ENCODE results near the gene CLDN5.

CLDN5 gene

DNA sequence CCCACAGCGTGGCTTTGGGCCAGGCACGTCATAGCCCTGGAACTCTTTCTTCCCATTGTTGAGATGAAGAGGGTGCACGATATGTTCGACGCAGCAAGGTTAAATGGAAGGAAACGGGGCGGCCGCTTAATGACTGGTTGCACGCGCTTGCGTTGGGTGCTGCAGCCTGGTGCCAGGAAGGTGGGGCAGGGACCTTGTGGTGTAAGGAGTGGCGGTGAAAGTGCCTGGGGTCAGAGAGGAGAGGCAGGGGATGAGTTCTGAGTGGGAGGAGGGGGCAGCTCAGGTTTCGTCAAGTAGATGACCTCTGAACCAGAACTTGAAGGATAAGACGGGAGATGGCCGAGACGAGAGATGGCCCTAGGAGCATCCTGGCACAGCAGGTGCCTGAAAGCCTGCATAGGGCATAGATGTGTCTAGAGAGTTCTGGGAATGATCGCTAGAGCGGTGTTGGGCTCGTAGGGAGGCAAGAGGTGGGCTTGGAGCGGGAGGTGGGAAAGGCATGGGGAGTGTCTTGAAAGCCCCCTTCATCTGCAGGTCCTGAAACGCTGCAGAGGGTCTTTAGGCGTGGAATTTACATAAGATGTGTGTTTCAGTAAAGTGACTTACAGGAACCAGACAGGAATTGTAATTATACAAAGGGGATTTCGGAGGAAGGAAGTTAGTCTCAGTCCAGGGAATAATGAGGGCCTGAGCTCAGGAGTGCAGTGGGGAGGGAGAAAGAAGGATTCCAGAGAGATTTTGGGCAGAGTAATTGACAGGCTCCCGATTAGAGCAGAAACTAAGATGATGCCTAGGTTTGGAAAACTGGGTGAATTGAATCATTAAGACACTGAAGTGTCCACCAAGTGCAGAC lies 43.2 kb upstream of the CLDN5 start:
- TF ChIP-seq, protein P1, sequence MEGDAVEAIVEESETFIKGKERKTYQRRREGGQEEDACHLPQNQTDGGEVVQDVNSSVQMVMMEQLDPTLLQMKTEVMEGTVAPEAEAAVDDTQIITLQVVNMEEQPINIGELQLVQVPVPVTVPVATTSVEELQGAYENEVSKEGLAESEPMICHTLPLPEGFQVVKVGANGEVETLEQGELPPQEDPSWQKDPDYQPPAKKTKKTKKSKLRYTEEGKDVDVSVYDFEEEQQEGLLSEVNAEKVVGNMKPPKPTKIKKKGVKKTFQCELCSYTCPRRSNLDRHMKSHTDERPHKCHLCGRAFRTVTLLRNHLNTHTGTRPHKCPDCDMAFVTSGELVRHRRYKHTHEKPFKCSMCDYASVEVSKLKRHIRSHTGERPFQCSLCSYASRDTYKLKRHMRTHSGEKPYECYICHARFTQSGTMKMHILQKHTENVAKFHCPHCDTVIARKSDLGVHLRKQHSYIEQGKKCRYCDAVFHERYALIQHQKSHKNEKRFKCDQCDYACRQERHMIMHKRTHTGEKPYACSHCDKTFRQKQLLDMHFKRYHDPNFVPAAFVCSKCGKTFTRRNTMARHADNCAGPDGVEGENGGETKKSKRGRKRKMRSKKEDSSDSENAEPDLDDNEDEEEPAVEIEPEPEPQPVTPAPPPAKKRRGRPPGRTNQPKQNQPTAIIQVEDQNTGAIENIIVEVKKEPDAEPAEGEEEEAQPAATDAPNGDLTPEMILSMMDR (IDR thresholded peaks at IDR 0.05; ENCODE audit: insufficient read depth, missing control alignments), result no peak

DNA sequence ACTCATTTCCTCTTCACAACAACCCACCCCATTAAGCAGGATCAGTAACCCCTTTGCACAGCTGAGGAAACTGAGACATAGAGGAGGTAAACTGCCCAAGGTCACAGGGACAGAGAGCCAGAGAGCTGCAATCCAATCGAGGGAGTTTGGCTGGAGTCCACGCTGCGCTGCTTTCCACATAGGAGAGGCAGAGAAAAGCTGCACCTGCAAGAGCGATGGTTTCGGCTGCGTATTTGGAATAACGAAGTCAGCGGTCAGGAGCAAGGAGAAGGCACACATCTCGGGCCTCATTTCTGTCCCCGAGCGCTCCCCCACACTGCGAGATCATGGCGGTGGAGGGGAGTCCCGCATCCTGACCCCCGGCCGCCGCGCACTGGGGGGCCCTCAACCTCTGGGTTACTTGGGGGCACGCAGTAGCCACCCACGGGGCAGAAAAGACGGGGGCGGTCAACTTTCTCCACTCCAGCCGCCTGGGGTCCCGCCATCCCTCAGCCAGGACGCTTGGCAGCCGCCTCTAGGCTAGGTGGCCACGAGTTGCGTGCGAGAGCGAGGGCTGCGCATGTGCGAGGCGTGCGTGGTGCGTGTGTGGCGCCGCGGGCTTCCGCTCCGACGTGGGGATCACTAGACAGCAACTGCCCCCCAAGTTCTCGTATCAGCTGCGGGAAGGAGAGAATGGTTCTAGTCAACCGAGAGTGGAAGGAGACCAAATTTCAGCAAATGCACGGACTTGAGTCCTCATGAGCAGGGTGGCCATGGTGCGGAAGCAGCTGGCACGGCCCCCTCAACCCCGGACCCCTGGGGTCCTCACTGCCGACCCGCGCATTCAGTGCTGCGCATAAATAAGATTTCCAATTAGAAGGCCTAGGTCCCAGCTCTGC lies 42.3 kb upstream of the CLDN5 start:
- DNase-seq (ENCODE audit: insufficient read length, low spot score) (no peak), FAIRE-seq (no peak)
- TF ChIP-seq, protein P1 (IDR thresholded peaks at IDR 0.05; ENCODE audit: insufficient read depth, missing control alignments), result no peak

More for the DNA sequence above, 43.2 kb upstream of the CLDN5 start:
- FAIRE-seq (no peak), DNase-seq (ENCODE audit: insufficient read length, low spot score) (no peak)

DNA sequence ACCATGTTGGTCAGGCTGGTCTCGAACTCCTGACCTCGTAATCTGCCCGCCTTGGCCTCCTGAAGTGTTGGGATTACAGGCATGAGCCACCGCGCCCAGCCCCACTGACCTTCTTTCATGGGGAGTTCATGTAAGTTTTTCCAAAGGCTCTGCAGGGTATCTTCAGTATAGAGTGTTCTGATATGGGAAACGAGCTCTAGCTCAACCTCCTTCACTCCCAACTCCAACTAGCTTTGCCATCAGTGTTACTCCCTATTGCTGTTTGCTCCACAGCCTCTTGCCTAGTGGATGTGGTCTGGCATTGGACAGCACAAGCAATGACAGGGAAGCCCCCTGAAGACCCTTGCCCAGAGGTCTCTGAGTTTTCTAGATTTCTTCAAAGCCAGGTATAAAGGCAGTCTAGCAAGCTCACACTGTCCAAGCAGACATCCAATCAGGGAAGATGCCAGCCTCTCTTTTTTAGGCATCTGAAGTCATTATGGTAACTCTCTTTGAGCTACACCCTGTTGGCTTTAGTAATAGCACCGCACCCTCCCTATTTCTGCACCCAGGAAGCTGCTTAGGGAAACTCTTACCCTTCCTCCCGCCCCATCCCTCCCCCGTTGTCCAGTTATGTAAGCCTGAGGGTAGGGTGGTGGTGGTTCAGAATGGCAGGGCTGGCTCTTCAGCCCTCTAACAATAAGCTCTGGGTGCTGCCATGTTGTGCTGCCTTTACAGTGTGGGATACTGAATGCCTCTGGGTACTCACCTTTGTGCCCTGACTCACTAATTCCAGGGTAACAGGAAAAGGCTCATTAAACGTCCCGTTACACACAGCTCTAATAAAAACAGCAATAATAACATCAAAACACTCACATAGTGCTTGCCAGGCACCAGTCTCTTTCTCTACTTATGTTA lies 41.4 kb upstream of the CLDN5 start:
- TF ChIP-seq, protein P1 (IDR thresholded peaks at IDR 0.05; ENCODE audit: insufficient read depth, missing control alignments), result no peak
- FAIRE-seq (no peak), DNase-seq (ENCODE audit: insufficient read length, low spot score) (no peak)

DNA sequence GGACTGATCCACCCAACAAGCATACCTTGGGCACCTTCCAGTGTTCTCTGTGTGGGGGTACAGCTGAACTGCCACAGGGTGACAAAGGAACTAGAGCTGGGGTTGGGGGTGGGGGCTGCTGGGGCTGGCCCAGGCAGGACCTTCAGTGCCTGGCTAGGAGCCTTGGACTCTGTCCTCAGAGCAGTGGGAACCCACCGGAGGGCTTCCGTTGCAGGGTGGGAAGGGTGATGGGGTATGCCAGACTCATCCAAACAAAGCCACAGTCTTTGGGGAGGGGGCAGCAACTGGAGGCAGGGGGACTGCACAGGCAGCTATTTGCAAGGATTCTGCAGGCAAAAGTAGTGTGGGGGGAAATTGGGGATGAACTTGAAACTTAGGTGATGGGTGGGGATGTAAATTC lies 35.7 kb upstream of the CLDN5 start:
- FAIRE-seq, result no peak
- TF ChIP-seq, protein P1 (IDR thresholded peaks at IDR 0.05; ENCODE audit: insufficient read depth, missing control alignments), result no peak
- DNase-seq (ENCODE audit: insufficient read length, low spot score), result no peak

DNA sequence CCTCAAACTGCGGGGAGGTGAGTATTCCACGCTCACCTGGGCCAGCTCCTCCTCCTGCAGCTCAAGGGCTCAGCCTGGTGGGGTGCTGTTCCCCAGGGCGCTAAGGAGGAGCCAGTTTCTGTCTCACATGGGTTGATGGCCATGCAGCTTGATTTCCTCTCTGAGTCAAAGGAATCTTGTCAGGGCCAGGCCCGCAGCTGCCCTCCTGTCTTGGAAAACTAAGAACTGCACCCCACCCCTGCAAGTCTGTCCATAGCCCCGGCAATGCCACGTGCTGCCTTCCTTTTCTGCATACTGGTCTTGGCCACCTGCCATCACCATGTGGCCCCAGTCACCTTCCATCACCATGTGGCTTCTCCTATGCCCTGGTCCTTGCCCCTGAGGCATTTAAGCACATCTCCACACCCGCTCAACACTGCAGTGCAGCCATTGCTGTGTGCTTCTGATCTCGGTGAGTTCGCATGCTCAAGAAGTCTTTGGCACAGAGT lies 35.2 kb upstream of the CLDN5 start:
- no peak for FAIRE-seq
- TF ChIP-seq, protein P1 (IDR thresholded peaks at IDR 0.05; ENCODE audit: insufficient read depth, missing control alignments), result no peak
- no peak for DNase-seq (ENCODE audit: insufficient read length, low spot score)

DNA sequence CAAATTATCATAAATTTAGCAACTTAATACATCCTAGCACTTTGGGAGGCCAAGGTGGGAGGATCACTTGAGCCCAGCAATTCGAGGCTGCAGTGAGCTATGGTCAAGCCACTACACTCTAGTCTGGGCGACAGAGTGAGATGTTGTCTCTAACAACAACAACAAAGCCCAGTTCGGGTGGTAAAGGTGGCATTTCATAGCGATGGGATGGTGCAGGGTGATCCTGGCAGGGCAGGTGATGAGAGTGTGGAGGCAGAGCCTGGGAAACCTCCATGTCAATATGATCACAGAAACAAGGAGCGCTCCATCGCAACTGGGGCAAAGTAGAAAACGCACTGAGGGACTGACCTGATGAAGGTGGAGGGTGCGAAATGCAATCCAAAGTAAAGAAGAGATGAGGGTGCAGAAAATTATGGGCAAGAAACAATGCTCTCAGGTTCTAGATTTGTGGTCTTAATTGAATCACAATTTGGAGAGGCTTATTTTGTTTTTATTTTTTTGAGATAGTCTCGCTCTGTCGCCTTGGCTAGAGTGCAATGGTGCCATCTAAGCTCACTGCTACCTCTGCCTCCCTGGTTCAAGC lies 32.8 kb upstream of the CLDN5 start:
- DNase-seq (ENCODE audit: insufficient read length, low spot score) (no peak), FAIRE-seq (no peak)
- TF ChIP-seq, protein P1 (IDR thresholded peaks at IDR 0.05; ENCODE audit: insufficient read depth, missing control alignments), result no peak
